PC-3 (cell line): Measurements from ENCODE around the gene ZNF750. TPM values are rescaled to one million over a fixed set of nuclear protein-coding genes. Genes with fewer than 3 reads are reported as not detected.

Experiments used
- ATAC-seq: fragments of 200-7000 bp; cut with Tn5 transposase; 2 replicates; pipeline ENCODE4 v1.9.1; 2020; ENCODE audit warnings: mild to moderate bottlenecking, moderate library complexity
- BruUV-seq: library from RNA; stranded (reverse); fragments of 400-500 nt; replicated peaks from 2 replicates; lab custom pipeline; 2021; lab: Mats Ljungman, UMichigan
- CTCF ChIA-PET: fragments of 300-600 bp; sonication (Branson Sonifier 250); formaldehyde crosslinking; loops from one replicate; lab custom pipeline; 2022; ENCODE audit warnings: antibody characterized with exemption; lab: Charles Lee
- POLR2A ChIA-PET: fragments of 300-600 bp; sonication (Branson Sonifier 250); formaldehyde crosslinking; loops from one replicate; lab custom pipeline; 2022; ENCODE audit warnings: antibody characterized with exemption; ENCODE audit not compliant: unreplicated experiment; lab: Charles Lee
- DNase-seq: peaks from one replicate; pipeline ENCODE4 v3.0.0-alpha.2; 2015
- H2AFZ ChIP-seq: fragments of 300-600 bp; sonication (generic); 2 replicates; pipeline ENCODE4 v1.6.0; 2016; ENCODE audit warnings: antibody characterized with exemption, low read length
- H3F3A ChIP-seq: fragments of 300-600 bp; sonication (generic); one replicate; pipeline ENCODE4 v1.6.0; 2017; ENCODE audit warnings: antibody characterized with exemption, low read length, control low read depth, mild to moderate bottlenecking; ENCODE audit not compliant: unreplicated experiment
- H3K27ac ChIP-seq: fragments of 300-600 bp; sonication (generic); 2 replicates; pipeline ENCODE4 v1.5.1; 2016; ENCODE audit warnings: mild to moderate bottlenecking, low read length
- H3K27me3 ChIP-seq: fragments of 300-600 bp; sonication (generic); 2 replicates; pipeline ENCODE4 v1.6.1; 2016; ENCODE audit warnings: low read length, mixed read lengths
- H3K36me3 ChIP-seq: fragments of 300-600 bp; sonication (generic); 2 replicates; pipeline ENCODE4 v1.6.1; 2016; ENCODE audit warnings: low read depth, mixed run types, low read length, mixed read lengths
- H3K4me1 ChIP-seq: fragments of 300-600 bp; sonication (generic); 2 replicates; pipeline ENCODE4 v1.5.1; 2016; ENCODE audit warnings: low read length; ENCODE audit not compliant: insufficient read depth
- H3K4me2 ChIP-seq: fragments of 300-600 bp; sonication (generic); 2 replicates; pipeline ENCODE4 v1.6.0; 2016; ENCODE audit warnings: low read length
- H3K4me3 ChIP-seq: fragments of 300-600 bp; sonication (generic); 2 replicates; pipeline ENCODE4 v1.5.1; 2016; ENCODE audit warnings: mild to moderate bottlenecking, low read length, mixed read lengths
- H3K79me2 ChIP-seq: fragments of 300-600 bp; sonication (generic); 2 replicates; pipeline ENCODE4 v1.6.1; 2017; ENCODE audit warnings: low read length, mixed read lengths
- H3K9ac ChIP-seq: fragments of 300-600 bp; sonication (generic); 2 replicates; pipeline ENCODE4 v1.6.0; 2016; ENCODE audit warnings: mild to moderate bottlenecking, low read length
- H3K9me2 ChIP-seq: fragments of 300-600 bp; sonication (generic); replicated peaks from 2 replicates; pipeline ENCODE4 v1.6.1; 2016; ENCODE audit warnings: mixed run types, low read length, mixed read lengths
- H3K9me3 ChIP-seq: fragments of 300-600 bp; sonication (generic); 2 replicates; pipeline ENCODE4 v1.6.1; 2016; ENCODE audit warnings: low read length, mixed read lengths
- H4K20me1 ChIP-seq: fragments of 300-600 bp; sonication (generic); 2 replicates; pipeline ENCODE4 v1.6.1; 2016; ENCODE audit warnings: low read length, mixed read lengths
- CTCF ChIP-seq: fragments of 300-600 bp; sonication (generic); conservative IDR thresholded peaks from 2 replicates; pipeline ENCODE4 v1.5.1; 2017; ENCODE audit warnings: antibody characterized with exemption, low read depth, mild to moderate bottlenecking, low read length
- EZH2 ChIP-seq: fragments of 300-600 bp; sonication (generic); IDR thresholded peaks from one replicate; pipeline ENCODE4 v1.6.1; 2017; ENCODE audit warnings: antibody characterized with exemption, mild to moderate bottlenecking, low read length; ENCODE audit not compliant: unreplicated experiment
- EZH2phosphoT487 ChIP-seq: fragments of 300-600 bp; sonication (generic); IDR thresholded peaks from 2 replicates; pipeline ENCODE4 v1.6.1; 2018; ENCODE audit warnings: mild to moderate bottlenecking, antibody characterized with exemption, low read length, borderline replicate concordance
- intact Hi-C: fragments of 100-400 bp; cut with micrococcal nuclease; formaldehyde crosslinking; loops from 2 replicates; pipeline ENCODE4 v1.9.0; 2023
- total RNA-seq: library from RNA; depleted of rRNA; stranded (reverse); fragments of >200 nt; gene quantifications from 2 replicates; pipeline ENCODE4 v1.2.3, GENCODE V29; 2014

The ZNF750 gene
- total RNA-seq, 1 experiment from 2014 or later, result not detected

- no peaks in the 10 kb centered on the region for H3K27me3 ChIP-seq
- intact Hi-C loops, result no loop called here
- no peak overlapping the region for H3K9ac ChIP-seq
- TF ChIP-seq CTCF (no peak), EZH2 (no peak), EZH2phosphoT487 (no peak)
- no peaks in the 10 kb centered on the region for H3F3A ChIP-seq
- DNase-seq, result no peak
- no peaks in the 10 kb centered on the region for H3K9me2 ChIP-seq
- ChIA-PET POLR2A (no interaction called here), CTCF (no interaction called here)
- no peak overlapping the region for H2AFZ ChIP-seq
- no peaks in the 10 kb centered on the region for H4K20me1 ChIP-seq
- ATAC-seq, result no peak
- no peak overlapping the region for H3K4me3 ChIP-seq
- H3K4me1 ChIP-seq, result no peaks in the 10 kb centered on the region; the same call in 1 of the 2 replicates
- 0 out of 2 replicates have a peak, but pooled peaks cover 4% of the 10 kb centered on the region for H3K79me2 ChIP-seq
- no peak overlapping the region for H3K4me2 ChIP-seq
- H3K9me3 ChIP-seq, result no peaks in the 10 kb centered on the region
- peaks cover 2% of the 10 kb centered on the region; the same call in 1 of the 2 replicates for H3K36me3 ChIP-seq
- no peak overlapping the region for H3K27ac ChIP-seq
- BruUV-seq, result no TSS peak
These were observed 51.4 kb downstream of the ZNF750 start for GRCh38 chr17:82788206-82789001.

- Histone ChIP-seq H3K27ac (no peak overlapping the region), H3K4me1 (peaks cover under 1% of the 10 kb centered on the region; the same call in 1 of the 2 replicates), H3K27me3 (no peaks in the 10 kb centered on the region), H4K20me1 (no peaks in the 10 kb centered on the region), H3K4me2 (no peak overlapping the region), H3F3A (no peaks in the 10 kb centered on the region), H3K36me3 (peaks cover 10% of the 10 kb centered on the region; the same call in 1 of the 2 replicates), H3K4me3 (no peak overlapping the region), H3K9me3 (no peaks in the 10 kb centered on the region), H3K9ac (no peak overlapping the region), H3K9me2 (no peaks in the 10 kb centered on the region), H2AFZ (no peak overlapping the region), H3K79me2 (no peaks in the 10 kb centered on the region)
- BruUV-seq, result no TSS peak
- DNase-seq, result no peak
- no peak for TF ChIP-seq CTCF
- intact Hi-C loops, result no loop called here
- no peak for ATAC-seq
- ChIA-PET POLR2A (no interaction called here), CTCF (no interaction called here)
These were observed 52.6 kb downstream of the ZNF750 start for GRCh38 chr17:82787081-82787848.
